Measurements from ENCODE around the gene PIEZO2.

Gene PIEZO2

GRCh38 chr18:11050966-11051365 is 98.4 kb downstream of the PIEZO2 start:
- no CpG with 5 or more reads among the region's 2 CpGs for WGBS (ENCODE audit: insufficient coverage, insufficient read length)
- Histone ChIP-seq H3K4me3 (ENCODE audit: low read length) (no peak overlapping the region), H3K9me3 (ENCODE audit: control insufficient read depth, insufficient read depth, low read length) (no peaks in the 10 kb centered on the region), H3K36me3 (ENCODE audit: control insufficient read depth, insufficient read depth, low read length) (no peaks in the 10 kb centered on the region), H3K27ac (ENCODE audit: low read length) (no peak overlapping the region), H3K4me1 (ENCODE audit: control insufficient read depth, insufficient read depth, low read length) (0 out of 2 replicates have a peak, but pooled peaks cover 2% of the 10 kb centered on the region), H3K27me3 (ENCODE audit: control insufficient read depth, insufficient read depth, low read length) (no peaks in the 10 kb centered on the region)
- DNase-seq (ENCODE audit: low read depth, low spot score) = no peak

GRCh38 chr18:11047817-11048216 is 101.6 kb downstream of the PIEZO2 start:
- no peaks in the 10 kb centered on the region for H3K27me3 ChIP-seq (ENCODE audit: control insufficient read depth, insufficient read depth, low read length)
- DNase-seq (ENCODE audit: low read depth, low spot score) = no peak
- H3K4me3 ChIP-seq (ENCODE audit: low read length) = no peak overlapping the region
- 0 out of 2 replicates have a peak, but pooled peaks cover 2% of the 10 kb centered on the region for H3K4me1 ChIP-seq (ENCODE audit: control insufficient read depth, insufficient read depth, low read length)
- H3K27ac ChIP-seq (ENCODE audit: low read length) = no peak overlapping the region
- WGBS (ENCODE audit: insufficient coverage, insufficient read length) = no CpG with 5 or more reads among the region's 5 CpGs
- H3K9me3 ChIP-seq (ENCODE audit: control insufficient read depth, insufficient read depth, low read length) = no peaks in the 10 kb centered on the region
- H3K36me3 ChIP-seq (ENCODE audit: control insufficient read depth, insufficient read depth, low read length) = no peaks in the 10 kb centered on the region

- Histone ChIP-seq H3K27me3 (ENCODE audit: control insufficient read depth, insufficient read depth, low read length) (no peaks in the 10 kb centered on the region), H3K4me3 (ENCODE audit: low read length) (no peak overlapping the region), H3K36me3 (ENCODE audit: control insufficient read depth, insufficient read depth, low read length) (no peaks in the 10 kb centered on the region), H3K27ac (ENCODE audit: low read length) (no peak overlapping the region), H3K4me1 (ENCODE audit: control insufficient read depth, insufficient read depth, low read length) (peaks cover 2% of the 10 kb centered on the region; the same call in 1 of the 2 replicates), H3K9me3 (ENCODE audit: control insufficient read depth, insufficient read depth, low read length) (no peaks in the 10 kb centered on the region)
- no CpG with 5 or more reads among the region's 7 CpGs for WGBS (ENCODE audit: insufficient coverage, insufficient read length)
- DNase-seq (ENCODE audit: low read depth, low spot score) = no peak
Observed at GRCh38 chr18:11047156-11047555, 102.2 kb downstream of the PIEZO2 start.

GRCh38 chr18:11046140-11046539 is 103.2 kb downstream of the PIEZO2 start:
- H3K4me1 ChIP-seq (ENCODE audit: control insufficient read depth, insufficient read depth, low read length) = peaks cover 2% of the 10 kb centered on the region; the same call in 1 of the 2 replicates
- H3K27ac ChIP-seq (ENCODE audit: low read length) = no peak overlapping the region
- no peak overlapping the region for H3K4me3 ChIP-seq (ENCODE audit: low read length)
- no peaks in the 10 kb centered on the region for H3K9me3 ChIP-seq (ENCODE audit: control insufficient read depth, insufficient read depth, low read length)
- no CpG with 5 or more reads among the region's 2 CpGs for WGBS (ENCODE audit: insufficient coverage, insufficient read length)
- no peaks in the 10 kb centered on the region for H3K36me3 ChIP-seq (ENCODE audit: control insufficient read depth, insufficient read depth, low read length)
- no peaks in the 10 kb centered on the region for H3K27me3 ChIP-seq (ENCODE audit: control insufficient read depth, insufficient read depth, low read length)
- no peak for DNase-seq (ENCODE audit: low read depth, low spot score)

GRCh38 chr18:11043694-11044093 is 105.7 kb downstream of the PIEZO2 start:
- Histone ChIP-seq H3K27ac (ENCODE audit: low read length) (no peak overlapping the region), H3K36me3 (ENCODE audit: control insufficient read depth, insufficient read depth, low read length) (no peaks in the 10 kb centered on the region), H3K27me3 (ENCODE audit: control insufficient read depth, insufficient read depth, low read length) (no peaks in the 10 kb centered on the region), H3K4me3 (ENCODE audit: low read length) (no peak overlapping the region), H3K4me1 (ENCODE audit: control insufficient read depth, insufficient read depth, low read length) (peaks cover 2% of the 10 kb centered on the region; the same call in 1 of the 2 replicates), H3K9me3 (ENCODE audit: control insufficient read depth, insufficient read depth, low read length) (no peaks in the 10 kb centered on the region)
- no CpG with 5 or more reads among the region's 7 CpGs for WGBS (ENCODE audit: insufficient coverage, insufficient read length)
- DNase-seq (ENCODE audit: low read depth, low spot score) = no peak

- Histone ChIP-seq H3K27ac (ENCODE audit: low read length) (no peak overlapping the region), H3K36me3 (ENCODE audit: control insufficient read depth, insufficient read depth, low read length) (no peaks in the 10 kb centered on the region)
- WGBS (ENCODE audit: insufficient coverage, insufficient read length) = no CpG with 5 or more reads among the region's 4 CpGs
Observed at GRCh38 chr18:11042247-11042646, 107.1 kb downstream of the PIEZO2 start.

GRCh38 chr18:11040823-11041656 is 108.3 kb downstream of the PIEZO2 start:
- Histone ChIP-seq H3K27ac (ENCODE audit: low read length) (no peak overlapping the region), H3K9me3 (ENCODE audit: control insufficient read depth, insufficient read depth, low read length) (no peaks in the 10 kb centered on the region), H3K4me1 (ENCODE audit: control insufficient read depth, insufficient read depth, low read length) (no peaks in the 10 kb centered on the region; the same call in 1 of the 2 replicates), H3K4me3 (ENCODE audit: low read length) (no peak overlapping the region), H3K36me3 (ENCODE audit: control insufficient read depth, insufficient read depth, low read length) (no peaks in the 10 kb centered on the region), H3K27me3 (ENCODE audit: control insufficient read depth, insufficient read depth, low read length) (no peaks in the 10 kb centered on the region)
- DNase-seq (ENCODE audit: low read depth, low spot score) = peak; percentile 37
- no CpG with 5 or more reads among the region's 7 CpGs for WGBS (ENCODE audit: insufficient coverage, insufficient read length)

More at GRCh38 chr18:11042247-11042646, 107.1 kb downstream of the PIEZO2 start:
- peaks cover 2% of the 10 kb centered on the region; the same call in 1 of the 2 replicates for H3K4me1 ChIP-seq (ENCODE audit: control insufficient read depth, insufficient read depth, low read length)
- no peak for DNase-seq (ENCODE audit: low read depth, low spot score)
- H3K4me3 ChIP-seq (ENCODE audit: low read length) = no peak overlapping the region
- no peaks in the 10 kb centered on the region for H3K27me3 ChIP-seq (ENCODE audit: control insufficient read depth, insufficient read depth, low read length)
- no peaks in the 10 kb centered on the region for H3K9me3 ChIP-seq (ENCODE audit: control insufficient read depth, insufficient read depth, low read length)

- Histone ChIP-seq H3K27me3 (ENCODE audit: control insufficient read depth, insufficient read depth, low read length) (no peaks in the 10 kb centered on the region), H3K9me3 (ENCODE audit: control insufficient read depth, insufficient read depth, low read length) (no peaks in the 10 kb centered on the region), H3K36me3 (ENCODE audit: control insufficient read depth, insufficient read depth, low read length) (no peaks in the 10 kb centered on the region), H3K4me1 (ENCODE audit: control insufficient read depth, insufficient read depth, low read length) (no peaks in the 10 kb centered on the region; the same call in 1 of the 2 replicates), H3K27ac (ENCODE audit: low read length) (no peak overlapping the region), H3K4me3 (ENCODE audit: low read length) (no peak overlapping the region)
- no CpG with 5 or more reads among the region's 4 CpGs for WGBS (ENCODE audit: insufficient coverage, insufficient read length)
- no peak for DNase-seq (ENCODE audit: low read depth, low spot score)
Observed at GRCh38 chr18:11040359-11040758, 109.0 kb downstream of the PIEZO2 start.

GRCh38 chr18:11037533-11038240 is 111.7 kb downstream of the PIEZO2 start:
- Histone ChIP-seq H3K27ac (ENCODE audit: low read length) (no peak overlapping the region), H3K4me3 (ENCODE audit: low read length) (no peak overlapping the region), H3K27me3 (ENCODE audit: control insufficient read depth, insufficient read depth, low read length) (no peaks in the 10 kb centered on the region), H3K36me3 (ENCODE audit: control insufficient read depth, insufficient read depth, low read length) (no peaks in the 10 kb centered on the region), H3K4me1 (ENCODE audit: control insufficient read depth, insufficient read depth, low read length) (no peaks in the 10 kb centered on the region; the same call in 1 of the 2 replicates), H3K9me3 (ENCODE audit: control insufficient read depth, insufficient read depth, low read length) (no peaks in the 10 kb centered on the region)
- DNase-seq (ENCODE audit: low read depth, low spot score) = no peak
- WGBS (ENCODE audit: insufficient coverage, insufficient read length) = 100% methylated on average over 1 of the region's 3 CpGs

GRCh38 chr18:11035814-11036495 is 113.4 kb downstream of the PIEZO2 start:
- no peaks in the 10 kb centered on the region for H3K36me3 ChIP-seq (ENCODE audit: control insufficient read depth, insufficient read depth, low read length)
- no peak for DNase-seq (ENCODE audit: low read depth, low spot score)
- H3K4me1 ChIP-seq (ENCODE audit: control insufficient read depth, insufficient read depth, low read length) = no peaks in the 10 kb centered on the region
- H3K9me3 ChIP-seq (ENCODE audit: control insufficient read depth, insufficient read depth, low read length) = no peaks in the 10 kb centered on the region
- H3K4me3 ChIP-seq (ENCODE audit: low read length) = no peak overlapping the region
- no peaks in the 10 kb centered on the region for H3K27me3 ChIP-seq (ENCODE audit: control insufficient read depth, insufficient read depth, low read length)
- WGBS (ENCODE audit: insufficient coverage, insufficient read length) = no CpG with 5 or more reads among the region's 3 CpGs
- H3K27ac ChIP-seq (ENCODE audit: low read length) = no peak overlapping the region

All from iPS DF 6.9 (cell line).